T follicular helper cell (primary cell): Measurements from ENCODE around the gene LYSMD3.
"Not testable (repeated sequence)": the region's sequence is repeated elsewhere in the genome, so short reads cannot be mapped to it uniquely, and the experiment has no call there.

Experiments used
- DNase-seq: peaks from one replicate; pipeline ENCODE4 v3.0.0-alpha.2; 2020; ENCODE audit warnings: low read depth
- total RNA-seq, 2 experiments: gene quantifications; one replicate each; lab custom pipeline; 2026; lab: John Stamatoyannopoulos, UW

LYSMD3 gene
- total RNA-seq: 38.9 to 52.7 reads per million in 2 experiments

DNA sequence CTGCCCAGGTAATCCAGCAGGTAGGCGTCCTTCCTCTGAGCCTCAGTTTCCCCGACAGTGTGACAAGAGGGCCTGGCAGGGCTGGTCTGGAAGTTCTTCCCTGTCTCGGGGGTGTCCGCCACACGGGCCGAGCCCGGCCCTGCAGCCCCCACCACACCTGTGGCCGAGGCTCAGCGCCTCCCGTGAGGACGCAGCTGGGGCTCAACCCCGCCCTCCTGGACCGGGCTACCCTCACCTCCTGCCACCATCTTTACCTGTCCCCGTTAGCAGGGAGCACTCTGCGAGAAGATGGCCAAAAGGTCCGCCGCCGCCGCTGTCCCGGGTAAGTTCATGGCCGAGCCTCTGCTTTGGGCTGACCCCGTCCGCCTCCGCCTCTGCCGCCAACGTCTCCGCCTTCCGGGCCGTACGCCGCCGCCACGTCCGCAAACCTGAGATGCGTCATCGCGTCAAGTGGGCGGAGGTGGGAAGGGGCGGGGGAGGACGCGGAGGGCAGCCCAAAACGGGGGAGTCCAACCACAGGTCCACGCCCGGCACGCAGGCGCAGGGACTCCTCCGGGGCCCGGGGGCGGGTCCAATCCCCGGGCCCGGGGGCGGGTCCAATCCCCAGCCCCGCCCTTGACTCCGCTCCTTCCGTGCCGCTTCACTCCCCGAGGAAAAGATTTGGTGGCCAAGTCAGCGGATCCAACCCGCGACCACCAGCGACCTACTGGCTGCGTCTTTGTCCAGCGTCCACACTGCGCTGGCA, at the start of gene LYSMD3:
LYSMD3 (minus strand) TSS at position 391 of the 745 bp plus-strand sequence. CDS start 4,295 bp downstream, outside the sequence.
- DNase-seq: peak; percentile 96

DNA sequence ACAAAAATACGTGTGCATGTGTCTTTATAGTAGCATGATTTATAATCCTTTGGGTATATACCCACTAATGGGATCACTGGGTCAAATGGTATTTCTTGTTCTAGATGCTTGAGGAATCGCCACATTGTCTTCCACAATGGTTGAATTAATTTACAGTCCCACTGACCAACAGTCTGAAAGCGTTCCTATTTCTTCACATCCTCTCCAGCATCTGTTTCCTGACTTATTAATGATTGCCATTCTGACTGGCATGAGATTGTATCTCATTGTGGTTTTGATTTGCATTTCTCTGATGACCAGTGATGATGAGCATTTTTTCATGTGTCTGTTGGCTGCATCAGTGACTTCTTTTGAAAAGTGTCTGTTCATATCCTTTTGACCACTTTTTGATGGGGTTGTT, 47.2 kb upstream of the LYSMD3 start:
- not testable (repeated sequence) for DNase-seq

DNA sequence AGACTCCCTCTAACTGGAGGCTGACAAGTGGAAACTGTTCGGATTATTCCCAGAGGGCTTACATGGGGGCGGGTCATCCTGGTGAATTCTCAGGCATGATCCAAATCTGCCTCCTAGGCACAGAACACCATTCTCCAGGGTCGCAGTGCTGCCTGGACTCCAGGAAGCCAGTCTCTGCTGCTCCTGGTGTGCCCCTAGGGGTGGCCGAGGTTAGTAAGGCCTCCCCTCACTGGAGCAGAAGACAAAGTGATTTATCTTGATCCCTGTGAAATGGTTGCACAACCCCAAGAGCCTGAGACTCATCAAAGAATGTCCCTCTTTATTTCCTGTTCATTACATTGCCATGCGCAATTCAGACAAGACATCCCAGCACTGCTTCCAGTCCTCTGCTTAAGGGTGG, 46.3 kb upstream of the LYSMD3 start:
- no peak for DNase-seq

DNA sequence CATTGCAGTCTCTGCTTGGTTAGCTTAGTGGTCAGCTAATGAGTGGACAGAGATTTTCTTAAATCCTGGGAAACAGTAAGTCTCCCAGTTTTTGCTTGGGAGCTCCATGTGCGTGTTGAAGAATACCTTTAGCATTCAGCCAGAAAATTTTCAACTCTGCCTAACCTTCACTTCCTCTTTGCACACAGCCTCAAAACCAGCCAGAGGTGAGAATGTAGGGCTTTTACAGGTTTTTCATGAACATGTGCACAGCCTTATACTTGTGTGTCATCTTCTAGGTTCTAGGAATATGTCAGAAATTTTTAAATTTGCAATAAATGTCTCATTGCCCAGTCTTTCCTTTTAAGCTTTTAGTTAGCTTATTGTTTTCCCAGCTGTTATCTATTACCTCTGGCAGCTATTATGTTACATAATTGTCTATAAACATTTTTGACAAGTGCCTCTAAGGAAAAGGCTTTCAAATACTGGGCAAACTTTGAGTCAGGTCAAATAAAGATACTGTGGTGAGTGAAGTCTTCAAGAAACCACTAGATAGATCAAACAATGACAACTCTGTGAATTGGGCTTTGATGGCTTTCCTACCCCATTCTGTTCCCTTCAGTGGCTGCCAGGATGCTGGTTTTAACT, 41.9 kb upstream of the LYSMD3 start:
- no peak for DNase-seq

DNA sequence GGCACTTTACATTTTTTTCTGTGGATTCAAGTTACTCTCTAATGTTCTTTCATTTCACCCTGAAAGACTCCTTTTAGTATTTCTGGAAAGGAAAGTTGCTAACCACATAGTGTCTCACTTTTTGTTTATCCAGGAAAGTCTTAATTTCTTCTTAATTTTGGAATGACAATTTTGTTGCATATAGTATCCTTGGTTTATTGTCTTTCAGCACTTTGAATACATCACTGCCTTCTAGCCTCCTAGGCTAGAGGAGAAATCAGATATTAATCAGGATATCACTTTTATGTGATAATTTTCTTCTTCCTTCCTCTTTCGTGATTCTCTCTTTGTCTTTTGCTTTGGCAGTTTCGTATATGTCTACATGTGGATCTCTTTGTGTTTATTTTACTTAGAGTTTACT, 40.6 kb upstream of the LYSMD3 start:
- no peak for DNase-seq

DNA sequence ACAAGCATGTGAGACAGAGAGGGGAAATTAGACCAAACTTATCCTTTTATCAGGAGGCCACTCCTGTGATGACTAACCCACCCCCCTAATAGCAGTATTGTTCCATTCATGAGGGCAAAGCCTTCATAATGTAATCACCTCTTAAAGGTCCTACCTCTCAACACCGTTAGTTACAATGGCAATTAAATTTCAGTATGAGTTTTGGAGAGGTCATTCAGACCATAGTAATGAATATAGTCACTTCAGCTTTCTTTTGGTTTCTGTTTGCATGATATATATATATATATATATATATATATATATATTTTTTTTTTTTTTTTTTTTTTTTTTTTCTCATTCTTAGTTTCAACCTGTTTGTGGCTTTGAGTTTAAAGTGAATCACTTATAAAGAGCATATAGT, 39.7 kb upstream of the LYSMD3 start:
- DNase-seq: no peak

DNA sequence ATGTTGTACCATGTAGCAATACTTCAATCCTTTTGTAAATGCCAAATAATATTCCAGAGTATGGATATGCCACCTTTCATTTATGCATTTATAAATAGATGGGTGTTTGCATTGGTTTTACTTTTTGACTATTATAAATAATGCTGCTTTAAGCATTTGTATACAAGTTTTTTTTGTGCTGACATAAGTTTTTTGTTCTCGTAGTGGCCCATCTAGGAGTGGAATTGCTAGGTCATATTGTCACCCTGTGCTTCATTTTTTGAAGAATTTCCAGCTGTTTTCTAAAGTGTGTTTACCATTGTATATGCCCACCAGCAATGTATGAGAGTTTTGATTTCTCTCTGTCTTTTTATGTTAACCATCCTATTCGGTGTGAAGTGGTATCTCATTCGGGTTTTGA, 36.1 kb upstream of the LYSMD3 start:
- DNase-seq: no peak

DNA sequence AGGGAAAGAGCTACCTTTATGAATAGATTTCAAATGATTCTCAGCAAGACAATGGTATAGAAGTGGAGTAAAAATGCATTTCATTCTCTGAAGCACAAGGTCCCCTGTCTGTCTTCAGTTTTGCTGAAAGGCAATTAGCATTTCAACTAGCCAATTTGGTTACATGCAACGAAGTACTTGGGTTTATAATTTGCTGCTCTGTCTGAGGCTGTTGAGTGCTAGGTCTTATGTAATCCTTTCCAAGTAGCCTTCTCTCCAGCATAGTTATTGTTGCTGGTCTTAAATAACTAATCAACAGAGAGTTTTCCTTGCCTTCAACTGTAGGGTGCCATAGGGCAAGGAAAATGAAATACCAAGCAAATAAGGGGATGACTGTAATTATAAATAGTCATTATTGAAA, 33.7 kb upstream of the LYSMD3 start:
- no peak for DNase-seq

DNA sequence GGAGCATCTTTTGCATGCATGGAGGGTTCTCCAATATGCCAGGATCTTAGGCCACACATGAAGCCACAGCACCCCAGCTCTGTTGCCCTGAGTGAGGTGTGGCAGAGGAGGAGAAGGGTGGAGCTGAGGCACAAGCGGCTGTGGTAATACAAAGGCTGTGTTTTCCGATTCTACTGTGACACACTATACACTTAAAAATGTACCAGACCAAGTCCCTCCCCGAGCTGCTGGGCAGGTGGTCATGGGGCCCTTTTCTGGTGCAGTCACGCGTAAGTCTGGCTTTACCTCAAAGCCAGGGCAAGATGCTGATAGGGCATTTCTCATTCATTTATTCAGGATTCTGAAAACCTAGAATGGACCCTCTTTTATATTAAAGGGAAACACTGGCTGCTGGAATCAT, 33.0 kb upstream of the LYSMD3 start:
- DNase-seq: no peak

DNA sequence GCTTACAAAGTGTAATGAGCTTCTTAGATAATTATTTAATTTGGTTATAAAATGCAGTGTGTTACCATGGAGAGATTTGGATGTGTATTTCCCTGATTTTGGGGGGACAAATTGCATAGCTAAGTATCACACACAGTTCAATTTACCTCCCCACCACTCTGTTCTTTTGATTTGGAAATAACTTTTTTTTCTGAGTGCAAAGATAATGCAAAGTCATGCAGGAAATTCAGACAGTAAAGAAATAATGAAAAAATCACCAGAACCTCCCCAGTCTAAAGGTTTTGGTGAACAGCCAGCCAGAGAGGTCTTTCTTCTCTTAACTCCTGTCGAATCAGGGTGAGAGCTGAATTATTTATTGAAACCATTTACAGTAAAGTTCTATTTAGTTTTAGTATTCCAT, 32.4 kb upstream of the LYSMD3 start:
- DNase-seq: no peak

DNA sequence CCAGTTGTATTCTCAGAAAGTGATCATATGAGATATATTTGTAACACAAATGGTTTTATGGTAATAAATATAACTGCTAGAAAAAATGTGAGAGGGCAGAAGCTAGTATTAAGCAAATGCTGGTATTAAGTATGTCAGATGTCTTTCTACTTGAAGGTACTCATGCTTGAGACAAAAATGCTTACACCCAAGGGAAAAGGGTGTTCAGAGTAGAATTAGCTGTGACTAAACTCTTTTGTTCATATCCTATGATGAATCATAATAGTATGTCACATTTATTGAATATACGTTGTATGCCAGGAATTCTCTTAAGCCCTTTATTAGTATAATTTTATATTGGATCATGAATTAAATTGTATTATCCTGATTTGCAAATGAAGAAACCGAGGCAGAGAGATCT, 31.4 kb upstream of the LYSMD3 start:
- no peak for DNase-seq

DNA sequence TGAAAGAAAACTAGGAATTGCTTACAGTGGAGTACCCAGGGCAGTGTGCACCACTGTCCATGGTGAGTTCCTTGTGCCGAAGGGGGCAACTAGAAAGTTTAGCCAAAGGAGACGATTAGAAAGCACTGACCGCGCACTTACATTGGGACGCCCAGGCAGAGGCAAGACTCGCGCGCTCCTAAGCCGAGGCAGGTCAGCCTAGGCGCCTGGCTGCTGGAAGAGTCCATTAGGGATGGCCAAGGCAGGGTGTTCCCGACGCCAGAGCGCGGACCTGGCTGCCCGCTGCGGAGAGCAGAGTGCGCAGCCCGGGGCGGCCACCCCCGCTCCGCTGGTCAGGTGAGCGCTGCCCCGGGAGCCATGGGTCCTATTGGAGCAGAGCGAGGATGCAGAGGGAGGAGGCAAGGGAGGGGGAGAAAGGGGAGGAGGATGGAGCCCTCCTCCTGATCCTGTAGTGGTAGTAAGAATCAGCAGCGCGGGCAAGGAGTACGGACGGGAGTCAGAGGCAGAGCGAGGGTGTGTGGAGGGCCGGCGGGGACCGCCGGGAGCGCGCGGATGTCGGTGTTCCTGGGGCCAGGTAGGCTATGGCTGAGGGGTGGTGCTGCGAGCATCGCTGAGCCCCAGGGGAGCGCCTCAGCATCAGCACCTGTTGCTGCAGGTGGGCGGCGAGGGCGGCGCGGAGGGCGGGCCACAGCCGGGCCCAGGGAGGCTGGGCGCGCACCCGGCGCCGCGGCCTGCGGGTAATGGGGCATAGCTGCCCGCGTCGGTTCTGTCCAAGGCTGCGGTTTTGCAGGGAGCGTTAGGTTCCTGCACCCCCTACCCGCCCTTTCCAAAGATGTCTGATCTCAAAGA, 29.2 kb upstream of the LYSMD3 start, which contains the start of gene ADGRV1:
ADGRV1 (plus strand) TSS at position 454 of the 849 bp plus-strand sequence; CDS start at position 553, 99 bp downstream.
- DNase-seq: no peak

DNA sequence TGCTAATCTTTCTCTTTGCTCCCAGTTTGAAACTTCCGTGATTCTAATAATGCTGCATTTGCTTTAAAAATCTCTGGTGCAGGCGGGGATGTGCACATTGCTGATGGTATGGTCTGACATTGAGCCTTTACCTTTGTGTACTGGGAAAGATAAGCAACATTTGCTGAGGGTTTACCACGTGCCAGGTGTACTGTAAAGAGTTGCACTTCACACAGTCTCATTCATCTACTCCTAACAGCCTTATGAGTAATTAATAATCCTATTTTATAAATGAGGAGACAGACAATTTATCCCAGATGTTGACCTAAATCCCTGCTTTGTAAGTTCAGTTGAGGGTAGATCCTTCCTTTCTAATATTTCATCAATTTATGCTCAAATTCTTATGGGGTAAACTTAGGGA, 28.5 kb upstream of the LYSMD3 start:
- no peak for DNase-seq

DNA sequence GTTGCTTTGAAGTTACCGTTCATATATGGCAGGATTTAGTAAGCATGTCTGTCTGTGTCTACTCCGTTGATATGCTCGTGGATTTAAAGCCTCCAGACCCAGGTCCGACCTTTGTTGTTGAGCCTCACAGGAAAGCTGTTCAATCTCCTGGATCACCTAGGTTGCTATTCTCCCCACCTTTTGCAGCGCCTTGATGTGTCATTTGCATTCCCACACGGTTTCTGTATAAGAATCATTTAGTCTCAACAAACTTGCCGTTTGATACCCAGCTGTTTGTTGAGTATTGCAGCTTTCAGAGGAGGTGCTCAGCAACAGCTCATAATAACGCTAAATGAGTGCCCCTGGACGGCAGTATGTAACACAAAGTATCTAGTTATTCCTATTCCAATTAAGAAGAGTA, 28.0 kb upstream of the LYSMD3 start:
- no peak for DNase-seq

DNA sequence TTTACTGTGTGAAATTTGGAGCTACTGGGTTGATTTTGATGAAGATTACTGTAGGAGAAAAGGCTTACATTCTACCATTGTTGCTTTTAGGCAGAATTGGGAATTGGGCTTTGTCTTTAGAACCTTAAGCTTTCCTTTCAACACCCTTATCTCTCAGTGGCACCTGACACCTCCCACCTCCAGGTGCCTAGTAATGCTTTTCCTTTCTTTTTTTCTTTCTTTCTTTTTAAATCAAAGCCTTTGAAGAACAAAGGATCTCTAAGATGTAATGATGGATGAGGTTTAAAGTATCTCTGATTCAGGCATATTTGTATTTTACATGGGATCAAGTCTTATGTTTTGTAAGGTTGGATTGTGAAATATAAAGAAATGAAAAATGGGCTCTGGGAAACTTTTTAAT, 26.3 kb upstream of the LYSMD3 start:
- DNase-seq: no peak

DNA sequence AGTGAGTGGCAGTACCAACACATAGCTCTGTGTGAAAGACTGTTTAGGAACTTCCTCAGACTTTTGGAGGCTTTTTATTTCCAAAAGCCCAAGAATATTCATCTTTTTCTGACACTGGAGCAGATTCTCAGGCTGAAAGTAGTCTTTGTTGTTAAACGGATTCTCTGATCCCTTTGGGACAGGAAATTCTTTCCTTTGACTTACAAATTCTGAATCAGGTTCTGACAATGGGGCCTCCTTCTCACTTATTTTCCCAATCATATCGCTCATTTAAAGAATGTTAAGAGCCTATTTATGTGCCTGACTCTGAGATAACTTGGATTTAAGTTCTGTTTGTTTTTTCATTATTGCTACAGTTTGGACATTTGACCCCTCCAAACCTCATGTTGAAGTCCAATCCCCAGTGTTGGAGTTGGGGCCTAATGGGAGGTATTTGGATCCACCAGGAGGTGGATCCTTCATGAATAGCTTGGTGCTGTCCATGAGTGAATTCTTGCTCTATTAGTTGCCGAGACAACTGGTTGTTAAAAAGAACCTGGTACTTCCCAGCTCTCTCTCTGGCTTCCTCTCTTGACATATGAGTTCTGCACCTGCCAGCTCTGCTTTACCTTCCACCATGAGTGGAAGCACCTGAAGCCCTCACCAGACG, 25.1 kb upstream of the LYSMD3 start:
- DNase-seq: no peak

DNA sequence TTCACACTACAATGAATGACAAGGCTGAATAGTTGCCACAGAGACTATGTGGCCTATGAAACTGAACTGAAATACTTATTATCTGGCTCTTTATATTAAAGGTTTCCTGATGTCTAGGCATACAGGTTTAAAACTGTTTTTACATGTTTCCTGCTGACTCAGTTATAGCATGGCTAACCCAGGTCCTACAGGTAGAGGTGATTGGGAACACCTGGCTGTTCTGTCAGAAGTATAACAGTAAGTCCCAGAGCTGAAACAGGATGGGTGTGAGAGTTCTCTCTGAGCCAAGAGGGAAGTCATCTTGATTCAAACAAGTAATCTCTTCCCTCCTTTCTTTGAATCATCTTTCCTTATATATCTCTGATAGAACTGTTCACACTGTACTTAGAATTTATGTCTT, 24.3 kb upstream of the LYSMD3 start:
- DNase-seq: no peak

DNA sequence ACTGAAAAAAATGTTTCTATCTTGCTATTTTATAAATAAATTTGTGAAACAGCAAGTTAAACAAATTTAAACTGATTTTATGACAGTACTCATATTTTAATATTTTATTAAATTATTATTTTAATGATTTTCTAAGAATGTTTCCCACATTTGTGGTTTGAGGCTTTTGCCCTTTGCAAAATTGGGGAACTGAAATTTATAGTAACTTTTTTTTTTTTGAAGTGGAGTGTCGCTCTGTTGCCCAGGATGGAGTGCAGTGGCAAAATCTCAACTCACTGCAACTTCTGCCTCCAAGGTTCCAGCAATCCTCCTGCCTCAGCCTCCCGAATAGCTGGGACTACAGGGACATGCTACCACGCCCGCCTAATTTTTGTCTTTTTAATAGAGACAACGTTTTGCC, 22.0 kb upstream of the LYSMD3 start:
- DNase-seq: no peak

DNA sequence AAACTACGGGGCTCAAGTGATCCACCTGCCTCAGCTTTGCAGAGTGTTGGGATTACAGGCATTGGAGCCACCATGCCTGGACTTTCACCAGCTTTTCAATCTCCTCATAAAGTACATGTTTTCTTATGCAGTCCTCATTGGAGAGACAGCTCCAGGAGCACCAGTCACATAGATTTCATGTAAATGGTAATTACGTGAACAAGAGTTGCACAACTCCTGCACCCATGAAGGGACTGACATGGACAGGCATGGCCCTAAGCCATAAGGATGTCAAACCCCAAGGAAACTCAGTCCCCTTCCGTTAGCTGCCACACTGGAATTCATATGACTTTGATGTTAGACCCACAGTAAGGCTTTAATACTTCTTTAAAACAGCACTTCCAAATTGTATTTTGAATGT, 21.6 kb upstream of the LYSMD3 start:
- no peak for DNase-seq

DNA sequence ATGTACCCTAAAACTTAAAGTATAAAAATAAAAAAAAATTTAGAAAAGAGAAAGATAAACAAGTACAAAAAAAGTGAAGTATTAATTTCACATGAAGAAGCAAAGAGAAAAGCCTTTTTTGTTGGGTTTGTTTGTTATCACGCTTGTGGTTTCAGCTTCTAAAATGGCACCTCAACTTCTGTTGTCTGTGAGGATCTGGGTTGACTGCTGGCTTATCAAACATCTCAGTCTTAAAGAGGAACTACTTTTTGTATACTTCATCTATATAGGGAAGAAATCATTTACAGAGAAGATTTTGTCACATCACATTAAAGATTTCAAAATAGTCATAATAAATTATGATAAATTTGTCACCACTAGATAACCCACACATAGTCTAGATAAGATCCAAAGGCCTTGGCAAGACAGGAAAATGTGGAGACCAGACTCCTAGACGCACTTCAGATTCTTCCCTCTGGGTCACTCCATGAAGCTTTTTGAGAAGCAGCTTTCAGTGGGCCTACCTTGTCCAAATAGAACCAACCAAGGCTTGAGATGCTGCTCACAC, 20.4 kb upstream of the LYSMD3 start:
- no peak for DNase-seq

DNA sequence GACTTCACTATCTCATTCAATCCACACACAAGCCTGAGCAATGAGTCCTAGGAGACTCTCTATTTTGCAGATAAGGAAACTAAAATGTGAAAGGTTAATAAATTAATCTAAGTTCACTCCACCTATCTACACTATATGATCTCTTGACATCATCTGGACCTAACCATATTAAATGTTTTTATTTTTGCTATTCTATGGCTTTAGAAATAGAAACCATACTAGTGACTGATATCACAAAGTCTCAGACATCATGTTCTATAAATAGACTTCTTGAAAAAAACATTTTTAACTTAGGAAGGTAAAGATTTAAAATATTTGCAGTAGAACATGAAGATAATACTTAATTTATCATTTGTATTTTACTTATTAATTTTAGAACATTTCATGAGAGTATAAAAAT, 19.8 kb upstream of the LYSMD3 start:
- DNase-seq: no peak

DNA sequence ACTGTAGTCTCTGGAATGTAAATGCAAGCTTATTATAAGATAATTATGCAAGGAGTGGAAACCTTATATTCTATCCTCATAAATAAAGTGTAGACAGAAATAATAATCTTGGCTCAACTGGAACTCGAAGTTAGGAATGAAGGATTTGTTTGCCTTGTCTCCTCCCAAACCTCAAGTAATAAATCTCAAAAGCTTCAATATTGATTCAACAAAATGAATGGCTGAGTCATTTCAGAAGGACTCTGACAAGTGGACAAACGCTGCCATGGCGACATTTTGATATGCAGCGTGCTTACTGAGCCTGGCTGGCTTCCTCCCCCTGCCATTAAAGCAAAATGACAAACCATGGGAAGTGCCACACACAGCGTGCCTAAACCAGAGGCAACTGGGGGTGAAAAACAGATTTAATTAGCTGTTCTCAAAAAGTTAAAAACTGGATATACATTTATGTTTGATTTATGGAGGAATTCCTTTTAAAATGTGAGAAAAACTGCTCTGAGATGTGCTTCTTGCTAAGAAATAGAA, 18.7 kb upstream of the LYSMD3 start:
- no peak for DNase-seq
